NCI-H2081 treated with DMSO at 0.1 percent for 48 hours (cell line): ENCODE data around the gene RTP5.
"Not testable (repeated sequence)": the region's sequence is repeated elsewhere in the genome, so short reads cannot be mapped to it uniquely, and the experiment has no call there.

Experiments used
- DNase-seq: peaks from one replicate; lab custom pipeline; 2025; lab: John Stamatoyannopoulos, UW

Gene RTP5

DNA sequence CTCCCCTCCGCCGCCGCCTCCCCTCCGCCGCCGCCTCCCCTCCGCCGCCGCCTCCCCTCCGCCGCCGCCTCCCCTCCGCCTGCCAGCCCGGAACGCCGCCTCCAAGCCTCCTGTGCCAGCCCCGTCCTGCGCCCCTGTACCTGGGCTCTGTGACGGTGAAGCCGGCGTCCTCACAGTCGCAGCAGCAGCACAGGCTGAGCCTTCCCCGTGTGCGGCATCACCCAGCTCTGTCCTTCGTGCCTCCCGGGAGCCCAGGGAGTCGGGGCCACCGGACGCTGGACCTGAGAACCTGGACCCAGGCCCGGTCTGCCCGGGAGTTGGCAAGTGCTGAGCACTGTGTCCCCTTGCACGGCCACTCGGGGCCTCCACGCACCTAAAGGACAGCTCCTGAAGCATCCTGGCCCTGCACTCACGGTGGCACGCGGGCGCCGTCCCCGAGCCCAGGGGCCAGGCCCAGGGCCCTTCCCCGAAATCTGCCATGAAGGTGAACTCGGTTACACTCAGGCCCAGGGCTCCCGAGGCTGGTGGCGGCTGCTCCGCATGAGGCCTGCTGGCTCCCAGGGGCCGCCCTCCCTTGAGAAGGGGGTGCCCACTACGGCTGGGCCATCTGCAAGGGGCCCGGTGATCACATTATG is 32.9 kb downstream of the RTP5 start:
- DNase-seq = no peak

DNA sequence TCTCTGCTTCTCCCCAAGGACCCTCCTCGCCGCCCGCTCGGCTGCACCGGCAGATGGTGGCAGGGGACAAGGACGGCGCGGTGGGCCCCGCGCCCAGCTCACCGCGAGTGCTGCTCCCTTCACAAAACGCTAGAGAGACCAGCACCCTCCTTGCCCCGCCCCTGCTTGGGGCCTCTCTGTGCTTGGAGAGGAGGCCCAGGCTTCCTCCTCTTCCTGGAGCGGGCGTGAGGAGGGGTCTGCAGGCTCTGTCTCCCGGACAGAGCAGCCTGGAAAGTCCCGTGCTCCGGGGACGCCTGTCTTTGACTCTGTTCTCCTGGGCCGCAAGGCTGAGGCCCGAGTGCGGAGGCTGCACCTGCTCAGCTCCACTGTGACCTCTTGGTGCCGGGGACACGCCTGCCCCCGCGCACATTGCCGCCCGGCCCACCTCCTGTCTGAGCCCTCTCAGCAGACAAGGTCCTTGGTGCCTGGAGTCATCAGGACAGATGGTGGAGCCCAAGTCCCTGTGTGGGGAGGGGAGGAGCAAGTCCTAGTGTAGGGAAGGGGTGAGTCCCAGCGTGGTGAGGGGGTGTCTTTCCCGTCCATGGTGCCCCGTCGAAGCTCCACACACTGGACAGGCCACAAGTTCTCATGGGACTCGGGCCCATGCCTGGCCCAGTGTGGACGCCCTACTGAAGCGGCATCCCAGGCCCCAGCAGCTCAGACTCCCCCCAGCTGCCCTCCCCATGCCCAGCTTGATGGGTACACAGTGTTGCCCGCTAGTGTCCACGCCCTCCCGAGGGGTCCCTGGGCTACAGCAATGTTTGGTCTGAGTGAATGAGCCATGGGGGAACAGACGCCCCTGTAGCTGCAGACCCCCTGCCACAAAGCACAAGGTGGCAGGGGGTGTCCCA is 33.8 kb downstream of the RTP5 start:
- no peak for DNase-seq

- no peak for DNase-seq
Observed at GRCh38 chr2:241904011-241904718, 34.6 kb downstream of the RTP5 start.

- no peak for DNase-seq
Observed at GRCh38 chr2:241904791-241905710, 35.5 kb downstream of the RTP5 start.

- DNase-seq = no peak
Observed at GRCh38 chr2:241905716-241906377, 36.3 kb downstream of the RTP5 start.

DNA sequence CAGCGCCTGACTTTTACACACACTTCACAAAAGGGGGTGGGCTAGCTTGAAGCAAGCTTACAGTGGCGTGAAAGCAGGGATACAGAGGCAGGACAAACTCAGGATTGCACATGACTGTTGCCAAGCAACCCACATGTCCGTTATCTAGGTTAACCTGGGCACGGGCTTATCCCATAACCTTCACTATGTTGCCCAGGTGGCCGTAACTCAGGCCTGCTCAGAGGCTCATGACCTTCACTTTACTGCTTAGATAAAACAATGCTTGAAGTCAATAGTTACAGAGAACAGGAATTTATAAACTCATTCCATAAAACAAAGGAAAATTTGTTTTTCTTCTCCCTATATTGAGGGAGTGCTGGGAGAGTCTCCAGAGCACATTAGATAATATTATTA is 36.8 kb downstream of the RTP5 start:
- DNase-seq = not testable (repeated sequence)

DNA sequence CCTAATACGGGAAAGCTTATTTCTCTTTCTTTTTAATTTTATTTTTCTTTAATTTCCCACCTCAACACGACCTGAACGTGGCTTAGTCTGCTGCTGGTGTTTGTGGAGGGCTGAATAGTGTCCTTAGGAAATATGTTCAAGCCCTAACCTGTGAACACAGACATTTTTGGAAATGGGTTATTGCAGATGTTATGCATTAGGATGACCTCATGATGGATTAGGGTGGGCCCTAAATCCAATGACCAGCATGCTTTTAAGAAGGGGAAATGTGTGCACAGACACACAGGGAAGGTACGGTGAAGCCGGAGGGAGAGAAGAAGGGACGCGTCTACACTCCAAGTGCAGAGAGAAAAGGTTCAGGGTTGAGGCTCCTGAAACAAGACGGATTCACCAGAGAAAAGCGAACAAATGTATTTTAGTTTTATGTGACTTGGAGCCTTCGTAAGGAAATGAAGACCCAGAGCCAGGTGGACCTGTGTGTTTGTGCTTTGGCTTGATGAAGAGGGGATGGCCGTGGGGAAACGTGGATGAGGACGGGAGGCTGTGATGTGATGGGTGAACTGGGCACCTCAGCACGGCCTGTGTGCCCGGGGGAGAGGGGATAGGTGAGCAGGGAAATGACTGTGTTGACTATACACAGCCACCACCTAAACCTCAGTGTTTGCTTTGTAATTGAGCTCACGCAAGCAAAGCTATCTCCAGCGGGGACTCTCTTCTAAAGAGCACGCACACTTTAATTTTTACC is 37.5 kb downstream of the RTP5 start:
- no peak for DNase-seq

DNA sequence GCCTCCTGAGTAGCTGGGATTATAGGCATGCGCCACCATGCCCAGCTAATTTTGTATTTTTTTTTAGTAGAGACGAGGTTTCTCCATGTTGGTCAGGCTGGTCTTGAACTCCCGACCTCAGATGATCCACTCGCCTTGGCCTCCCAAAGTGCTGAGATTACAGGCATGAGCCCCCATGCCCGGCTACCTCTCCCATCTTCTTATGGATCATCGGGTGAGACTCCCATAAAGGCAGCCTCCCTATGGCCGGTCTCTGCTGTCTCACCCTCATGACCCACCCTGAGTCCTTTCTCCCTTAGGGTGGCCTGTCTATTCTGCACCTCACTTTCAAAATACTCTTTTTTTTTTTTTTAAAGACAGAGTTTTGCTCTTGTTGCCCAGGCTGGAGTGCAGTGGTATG is 38.3 kb downstream of the RTP5 start:
- not testable (repeated sequence) for DNase-seq

GRCh38 chr2:241908686-241909420 is 39.3 kb downstream of the RTP5 start:
- no peak for DNase-seq

GRCh38 chr2:241909769-241910168 is 40.2 kb downstream of the RTP5 start:
- DNase-seq = no peak

- no peak for DNase-seq
Observed at GRCh38 chr2:241910604-241911520, 41.3 kb downstream of the RTP5 start.

DNA sequence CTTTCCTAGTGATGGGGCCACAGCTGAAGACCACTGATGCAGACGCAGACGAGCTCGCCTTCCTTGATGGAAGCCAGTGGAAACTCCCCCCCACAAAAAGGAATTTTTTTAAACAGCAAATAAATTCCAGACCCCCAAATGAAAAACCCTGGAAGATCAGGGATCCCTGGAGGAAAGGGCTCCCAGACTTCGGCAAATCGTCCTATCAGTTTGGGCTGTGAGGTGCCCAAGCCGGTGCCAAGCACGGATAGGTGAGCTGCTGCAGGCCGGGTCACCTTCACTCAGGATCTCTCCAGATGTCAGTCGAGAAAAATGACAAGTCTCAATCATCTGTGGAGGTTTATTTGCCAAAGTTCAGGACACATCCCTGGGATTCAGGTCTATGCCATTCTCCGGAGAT is 42.0 kb downstream of the RTP5 start:
- DNase-seq = no peak

- DNase-seq = no peak
Observed at GRCh38 chr2:241912021-241912555, 42.6 kb downstream of the RTP5 start.

GRCh38 chr2:241913703-241914102 is 44.2 kb downstream of the RTP5 start:
- no peak for DNase-seq

- DNase-seq = no peak
Observed at GRCh38 chr2:241914542-241914941, 45.0 kb downstream of the RTP5 start.

DNA sequence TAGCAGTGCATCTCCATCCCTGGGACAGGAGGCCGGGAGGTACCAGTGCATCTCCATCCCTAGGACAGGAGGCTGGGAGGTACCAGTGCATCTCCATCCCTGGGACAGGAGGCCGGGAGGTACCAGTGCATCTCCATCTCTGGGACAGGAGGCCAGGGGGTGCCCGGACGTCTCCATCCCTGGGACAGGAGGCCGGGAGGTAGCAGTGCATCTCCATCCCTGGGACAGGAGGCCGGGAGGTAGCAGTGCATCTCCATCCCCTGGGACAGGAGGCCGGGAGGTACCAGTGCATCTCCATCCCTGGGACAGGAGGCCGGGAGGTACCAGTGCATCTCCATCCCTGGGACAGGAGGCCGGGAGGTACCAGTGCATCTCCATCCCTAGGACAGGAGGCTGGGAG is 52.1 kb downstream of the RTP5 start:
- not testable (repeated sequence) for DNase-seq

- no peak for DNase-seq
Observed at GRCh38 chr2:241922411-241922810, 52.9 kb downstream of the RTP5 start.

DNA sequence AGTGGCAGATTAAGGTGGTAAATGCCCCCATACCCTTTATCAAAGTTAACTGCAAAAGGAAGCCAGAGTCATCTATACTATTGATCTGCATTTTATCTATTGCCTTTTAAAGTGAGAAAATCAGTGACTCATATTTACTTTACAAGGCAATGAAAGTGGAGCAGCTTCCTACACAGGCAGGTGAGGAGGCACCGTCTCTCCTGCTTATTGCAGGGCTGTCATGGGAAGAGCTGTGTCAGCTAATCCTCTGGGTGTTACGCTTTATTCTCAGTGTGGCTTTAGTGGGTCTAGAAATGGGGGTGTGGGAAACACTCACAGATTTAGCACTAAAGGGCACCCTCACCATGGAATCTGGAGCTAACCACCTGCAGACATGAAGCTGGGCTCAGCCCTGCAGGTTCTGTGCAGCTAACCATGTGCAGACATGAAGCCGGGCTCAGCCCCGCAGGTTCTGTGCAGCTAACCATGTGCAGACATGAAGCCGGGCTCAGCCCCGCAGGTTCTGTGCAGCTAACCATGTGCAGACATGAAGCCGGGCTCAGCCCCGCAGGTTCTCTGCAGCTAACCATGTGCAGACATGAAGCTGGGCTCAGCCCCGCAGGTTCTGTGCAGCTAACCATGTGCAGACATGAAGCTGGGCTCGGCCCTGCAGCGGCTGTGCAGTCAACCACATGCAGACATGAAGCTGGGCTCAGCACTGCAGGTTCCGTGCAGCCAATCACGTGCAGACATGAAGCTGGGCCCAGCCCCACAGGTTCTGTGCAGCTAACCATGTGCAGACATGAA is 53.5 kb downstream of the RTP5 start:
- DNase-seq = not testable (repeated sequence)
